Stimulated activated CD8-positive, alpha-beta memory T cell treated with anti-CD3 and anti-CD28 coated beads, Interleukin-12 subunit alpha, Interleukin-12 subunit beta, amount 100 ng/mL, for 1 hour (primary cell): ENCODE results near the gene ARL5C.

Experiments
- DNase-seq: peaks from one replicate; pipeline ENCODE4 v3.0.0-alpha.2; 2020; ENCODE audit warnings: low read depth

The ARL5C gene

GRCh38 chr17:39165841-39166349, at the start of gene ARL5C:
Gene ARL5C (minus strand): TSS chr17:39166161. CDS start chr17:39165760, 401 bp downstream.
- DNase-seq = no peak

- no peak for DNase-seq
Observed at GRCh38 chr17:39213852-39214251, 47.9 kb upstream of the ARL5C start.

GRCh38 chr17:39212841-39213480, 47.0 kb upstream of the ARL5C start:
- no peak for DNase-seq

- no peak for DNase-seq
Observed at GRCh38 chr17:39212195-39212810, 46.3 kb upstream of the ARL5C start.

GRCh38 chr17:39210093-39210434, 44.1 kb upstream of the ARL5C start:
- DNase-seq = no peak

- peak; percentile 53 for DNase-seq
Observed at GRCh38 chr17:39209317-39210092, 43.5 kb upstream of the ARL5C start.

- DNase-seq = no peak
Observed at GRCh38 chr17:39208893-39209292, 42.9 kb upstream of the ARL5C start.

- no peak for DNase-seq
Observed at GRCh38 chr17:39208136-39208535, 42.2 kb upstream of the ARL5C start.

GRCh38 chr17:39205112-39205526, 39.2 kb upstream of the ARL5C start:
- DNase-seq = no peak

GRCh38 chr17:39204245-39204644, 38.3 kb upstream of the ARL5C start:
- DNase-seq = no peak

- DNase-seq = no peak
Observed at GRCh38 chr17:39200957-39201510, 35.1 kb upstream of the ARL5C start.

- DNase-seq = peak; percentile 69
Observed at GRCh38 chr17:39200070-39200879, 34.3 kb upstream of the ARL5C start, which contains the start of gene RPL19. Gene RPL19 (plus strand): TSS chr17:39200283. CDS start chr17:39200345, 62 bp downstream.

GRCh38 chr17:39199820-39200069, 33.8 kb upstream of the ARL5C start:
- peak; percentile 80 for DNase-seq

GRCh38 chr17:39198186-39198566, 32.2 kb upstream of the ARL5C start:
- DNase-seq = no peak

GRCh38 chr17:39197380-39198185, 31.6 kb upstream of the ARL5C start, which contains the start of gene CACNB1:
Gene CACNB1 (minus strand): TSS chr17:39197669. CDS start chr17:39197495, 174 bp downstream.
- DNase-seq = peak; percentile 39

GRCh38 chr17:39196808-39197291, 30.9 kb upstream of the ARL5C start:
- DNase-seq = no peak

- DNase-seq = no peak
Observed at GRCh38 chr17:39196241-39196807, 30.4 kb upstream of the ARL5C start.

GRCh38 chr17:39195568-39196160, 29.7 kb upstream of the ARL5C start:
- no peak for DNase-seq

GRCh38 chr17:39194985-39195524, 29.1 kb upstream of the ARL5C start:
- no peak for DNase-seq
